Stimulated activated CD4-positive, alpha-beta T cell treated with anti-CD3 and anti-CD28 coated beads, Interleukin-1b, Interleukin-23, amount 100 ng/mL, for 1 hour (primary cell): Measurements from ENCODE around the gene ASCL1.

Experiments used
- DNase-seq, 2 donors: peaks; one replicate each; pipeline ENCODE4 v3.0.0-alpha.2; 2020; ENCODE audit warnings: low read depth in 2 of 2

The ASCL1 gene

GRCh38 chr12:102957339-102958050, at the start of gene ASCL1:
ASCL1 (plus strand) TSS chr12:102957674; CDS start chr12:102958245, 571 bp downstream.
- DNase-seq, result no peak

DNA sequence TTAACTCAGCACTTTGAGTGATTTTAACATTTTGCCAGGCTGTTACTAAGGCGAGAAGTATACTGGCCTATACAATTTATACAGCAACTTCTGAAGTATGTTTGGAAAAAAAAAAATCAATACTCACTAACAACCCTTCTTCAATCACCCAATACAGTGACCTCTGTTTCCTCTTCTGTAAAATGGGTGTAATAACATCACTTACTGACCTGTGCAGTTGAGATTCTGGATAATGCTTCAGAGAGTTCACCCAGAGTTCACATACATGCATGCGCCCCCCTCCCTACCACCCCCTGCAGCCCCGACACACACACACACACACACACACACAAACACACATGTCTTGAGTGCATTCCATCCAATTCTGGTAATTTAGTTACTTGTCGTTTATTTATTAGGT, 49.6 kb upstream of the ASCL1 start:
- no peak for DNase-seq

GRCh38 chr12:102910137-102910536, 47.3 kb upstream of the ASCL1 start:
- no peak for DNase-seq

- no peak for DNase-seq
Measured at GRCh38 chr12:102910792-102911191, 46.7 kb upstream of the ASCL1 start.

DNA sequence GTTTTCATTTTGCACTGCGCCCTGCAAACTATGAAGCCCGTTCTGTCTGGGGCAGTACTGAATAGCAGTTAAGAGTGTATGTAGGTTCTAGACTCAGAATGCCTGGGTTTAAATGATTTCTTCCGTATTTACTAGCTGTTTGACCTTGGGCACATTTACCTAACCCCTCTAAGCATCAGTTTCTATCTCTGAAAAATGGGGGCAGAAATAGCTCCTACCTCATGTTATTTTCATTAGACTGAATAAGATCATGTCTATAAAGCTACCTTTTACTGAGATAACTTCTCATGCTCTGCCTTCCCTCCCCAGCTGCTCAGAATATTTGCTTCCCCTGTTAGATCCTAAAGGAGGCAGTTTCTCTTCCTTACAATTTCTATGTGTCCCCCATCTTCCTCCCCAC, 46.2 kb upstream of the ASCL1 start:
- DNase-seq, result no peak

- DNase-seq, result no peak
Measured at GRCh38 chr12:102912258-102912657, 45.2 kb upstream of the ASCL1 start.

- DNase-seq, result no peak
Measured at GRCh38 chr12:102913453-102914226, 43.8 kb upstream of the ASCL1 start.

- DNase-seq, result no peak
Measured at GRCh38 chr12:102916252-102917025, 41.0 kb upstream of the ASCL1 start.

DNA sequence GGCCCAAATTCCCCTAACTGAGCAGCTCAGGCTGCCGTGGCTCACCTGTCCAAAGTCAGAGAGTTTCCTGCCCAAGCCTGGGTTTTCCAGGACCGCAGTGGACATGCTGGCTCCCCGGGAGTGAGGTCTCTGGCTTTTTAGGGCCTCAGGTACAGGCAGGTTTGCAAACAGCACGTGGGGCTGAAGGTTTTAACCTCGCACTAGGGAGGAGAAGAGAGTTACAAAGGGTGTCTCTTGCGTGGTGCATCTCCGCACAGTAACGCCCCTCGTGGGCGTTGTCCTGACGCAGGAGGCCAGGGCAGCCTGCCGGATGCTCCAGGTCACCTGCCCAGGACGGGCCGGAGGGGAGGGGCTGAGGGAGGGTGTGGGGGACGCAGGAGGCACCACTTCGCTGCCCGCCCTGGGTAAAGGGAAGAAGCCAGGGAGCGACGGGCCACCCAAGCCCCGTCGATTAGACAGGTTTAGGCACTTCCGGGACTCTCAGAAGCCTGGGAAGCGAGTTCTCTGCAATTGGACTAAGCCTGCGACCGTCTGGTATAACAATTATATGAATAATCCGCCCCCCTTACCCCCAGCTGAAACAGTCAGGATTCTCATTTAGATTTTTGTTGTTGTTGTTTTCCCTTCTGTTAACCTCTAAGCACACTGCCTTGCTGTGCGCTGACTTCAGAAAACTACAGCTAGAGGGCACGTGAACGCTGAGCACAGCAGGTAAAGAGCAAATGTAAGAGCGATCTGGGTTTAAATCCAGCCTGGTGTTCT, 40.3 kb upstream of the ASCL1 start, which contains the start of gene PAH:
Gene PAH (minus strand): TSS at position 219 of the 762 bp plus-strand sequence. CDS start 114 bp downstream, at position 105.
- no peak for DNase-seq

- no peak for DNase-seq
Measured at GRCh38 chr12:102918840-102919239, 38.6 kb upstream of the ASCL1 start.

GRCh38 chr12:102920271-102920670, 37.2 kb upstream of the ASCL1 start:
- no peak for DNase-seq

- DNase-seq, result no peak
Measured at GRCh38 chr12:102921240-102921639, 36.2 kb upstream of the ASCL1 start.

- DNase-seq, result no peak
Measured at GRCh38 chr12:102927220-102927619, 30.3 kb upstream of the ASCL1 start.

- DNase-seq, result no peak
Measured at GRCh38 chr12:102933168-102933567, 24.3 kb upstream of the ASCL1 start.

- no peak for DNase-seq
Measured at GRCh38 chr12:102939059-102939458, 18.4 kb upstream of the ASCL1 start.

GRCh38 chr12:102939670-102940222, 17.7 kb upstream of the ASCL1 start:
- DNase-seq, result no peak

DNA sequence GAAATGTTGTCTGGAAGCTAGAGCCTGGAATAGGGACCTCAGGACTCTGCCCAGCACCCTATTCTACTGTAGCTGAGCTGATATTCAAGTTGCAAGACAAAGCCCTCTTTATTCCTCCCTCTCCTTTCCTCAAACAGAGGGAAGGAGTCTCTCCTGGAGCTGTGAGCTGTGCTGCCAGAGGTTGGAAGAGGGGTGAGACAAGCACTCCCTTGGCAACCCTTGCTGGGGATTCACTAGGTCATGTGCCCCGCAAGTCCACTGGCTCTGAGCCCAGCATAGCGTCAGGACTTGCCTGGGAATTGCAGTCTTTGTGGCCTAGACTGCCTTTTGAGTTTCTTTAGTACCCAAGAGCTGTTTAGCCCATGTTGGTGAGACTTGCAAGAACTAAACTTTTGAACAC, 11.4 kb upstream of the ASCL1 start:
- DNase-seq, result no peak

GRCh38 chr12:102948941-102949352, 8.5 kb upstream of the ASCL1 start:
- peak in 1 of 2 donors; percentile 34 for DNase-seq

DNA sequence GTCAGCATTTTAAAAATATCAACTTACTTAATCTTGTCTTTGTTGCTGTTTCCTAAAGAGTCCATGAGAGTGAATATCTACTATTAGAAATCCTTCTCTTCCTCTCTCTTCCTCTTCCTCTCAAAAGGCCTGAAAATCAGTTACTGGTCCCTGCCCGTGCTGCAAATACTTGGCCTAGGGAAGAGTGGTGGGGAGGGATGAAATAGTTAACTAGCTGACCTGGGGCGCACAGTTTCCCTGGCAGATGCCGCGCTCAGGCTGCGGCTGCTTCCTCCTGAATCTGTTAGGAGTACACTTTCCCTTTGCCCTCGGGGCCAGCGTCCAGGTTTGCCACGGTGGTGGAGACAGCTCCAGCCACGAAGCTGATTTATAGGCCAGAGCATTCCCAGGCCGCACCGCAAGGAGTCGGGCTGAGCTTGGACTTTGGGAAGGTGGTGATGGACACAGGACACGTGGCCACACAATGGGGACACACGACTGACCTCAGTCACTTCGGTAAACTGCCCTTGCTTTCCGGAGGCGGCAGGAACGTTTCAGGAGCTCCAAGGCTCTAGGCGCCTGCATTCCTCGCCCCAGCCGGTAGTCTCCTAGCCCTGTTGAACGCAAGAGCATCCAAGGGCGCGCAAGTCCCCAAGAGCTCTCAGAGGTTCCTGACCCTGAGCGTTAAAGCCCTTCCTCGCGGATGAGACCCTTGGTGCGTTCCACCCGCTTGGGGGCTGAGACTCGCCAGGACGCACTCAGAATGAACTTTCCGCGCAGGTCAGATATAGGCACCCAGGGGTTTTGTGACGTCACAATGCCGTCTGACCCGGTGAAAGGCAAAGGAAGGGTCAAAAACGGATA, 7.1 kb upstream of the ASCL1 start:
- DNase-seq, result no peak

DNA sequence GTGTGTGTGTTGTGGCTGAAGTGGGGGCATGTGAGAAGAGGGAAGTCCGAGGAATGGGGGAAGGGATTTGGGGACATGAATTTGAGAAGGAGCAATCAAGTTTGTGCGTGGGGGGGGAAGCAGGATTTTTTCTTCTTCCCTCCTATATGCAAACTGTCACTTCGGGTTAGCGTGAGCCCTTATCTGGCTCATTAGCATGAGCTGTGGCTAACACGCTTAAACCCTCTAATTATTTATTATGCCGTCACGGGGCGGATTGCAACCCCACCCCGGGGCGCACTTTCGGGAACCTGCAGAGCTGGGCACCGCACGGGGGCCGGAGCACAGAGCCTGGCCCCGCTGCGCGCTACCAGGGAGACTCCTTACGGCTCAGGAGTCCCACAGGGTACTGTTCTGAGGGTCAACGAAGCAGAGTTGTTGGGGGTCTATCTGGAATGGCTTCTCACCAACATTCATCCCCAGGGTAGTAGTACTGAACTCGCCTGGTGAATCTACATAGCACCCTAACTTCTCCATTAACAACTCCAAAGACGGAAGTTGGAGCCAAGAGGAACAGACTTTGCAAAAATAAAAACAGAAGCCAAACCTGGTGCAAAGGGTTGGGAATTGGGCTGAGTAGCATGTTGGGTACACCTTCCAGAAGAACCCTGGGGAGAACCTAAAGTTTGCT, 6.4 kb upstream of the ASCL1 start:
- DNase-seq, result no peak
